Measurements from ENCODE around the gene TTLL11. TPM values are rescaled to one million over a fixed set of nuclear protein-coding genes. Genes with fewer than 3 reads are reported as not detected.

Gene TTLL11
- total and polyA plus RNA-seq, 2 of the 8 experiments (the other 6 are each of a cell fraction or from before 2014, with no cell fraction given) = 0.56 to 0.80 TPM

GRCh38 chr9:122005597-122005996, 87.5 kb downstream of the TTLL11 start (continued):
- no peak for TF ChIP-seq CHD7 (IDR thresholded peaks at IDR 0.05; ENCODE audit: insufficient replicate concordance, low read length)
- no peak for TF ChIP-seq TAF1 (IDR thresholded peaks at IDR 0.05; ENCODE audit: low read depth, low read length)

All from H1 (cell line).